GM23248 (cell line): ENCODE data around the gene ST8SIA6. TPM values are rescaled to one million over a fixed set of nuclear protein-coding genes. Genes with fewer than 3 reads are reported as not detected.

Experiments used
- DNase-seq: peaks from one replicate; pipeline ENCODE4 v3.0.0-alpha.2; 2015
- H2AFZ ChIP-seq: fragments of 200-600 bp; sonication (generic); 2 replicates; pipeline ENCODE4 v1.6.1; 2016; ENCODE audit warnings: antibody characterized with exemption
- H3F3A ChIP-seq: fragments of 200-600 bp; sonication (generic); 2 replicates; pipeline ENCODE4 v1.6.1; 2016; ENCODE audit warnings: mild to moderate bottlenecking, antibody characterized with exemption, mixed run types; ENCODE audit not compliant: insufficient read depth
- H3K27ac ChIP-seq: fragments of 200-600 bp; sonication (generic); 2 replicates; pipeline ENCODE4 v1.5.1; 2016; ENCODE audit warnings: mild to moderate bottlenecking
- H3K27me3 ChIP-seq: fragments of 200-600 bp; sonication (generic); replicated peaks from 2 replicates; pipeline ENCODE4 v1.6.1; 2016; ENCODE audit warnings: mild to moderate bottlenecking; ENCODE audit not compliant: insufficient read depth
- H3K36me3 ChIP-seq: fragments of 200-600 bp; sonication (generic); 2 replicates; pipeline ENCODE4 v1.6.1; 2016; ENCODE audit warnings: low read depth, mild to moderate bottlenecking
- H3K4me1 ChIP-seq: fragments of 200-600 bp; sonication (generic); 2 replicates; pipeline ENCODE4 v1.6.1; 2016; ENCODE audit warnings: mild to moderate bottlenecking; ENCODE audit not compliant: insufficient read depth
- H3K4me2 ChIP-seq: fragments of 200-600 bp; sonication (generic); one replicate; pipeline ENCODE4 v1.6.1; 2016; ENCODE audit warnings: mild to moderate bottlenecking; ENCODE audit not compliant: unreplicated experiment
- H3K4me3 ChIP-seq: fragments of 200-600 bp; sonication (generic); 2 replicates; pipeline ENCODE4 v1.5.1; 2016; ENCODE audit warnings: mild to moderate bottlenecking
- H3K79me2 ChIP-seq: fragments of 200-600 bp; sonication (generic); 2 replicates; pipeline ENCODE4 v1.6.1; 2016; ENCODE audit warnings: mild to moderate bottlenecking; ENCODE audit not compliant: insufficient read depth
- H3K9ac ChIP-seq: fragments of 200-600 bp; sonication (generic); 2 replicates; pipeline ENCODE4 v1.6.1; 2016; ENCODE audit warnings: mild to moderate bottlenecking
- H3K9me2 ChIP-seq: fragments of 200-600 bp; sonication (generic); 2 replicates; pipeline ENCODE4 v1.6.1; 2016; ENCODE audit warnings: mixed run types, mild to moderate bottlenecking, moderate library complexity; ENCODE audit not compliant: insufficient read depth
- H3K9me3 ChIP-seq: fragments of 200-600 bp; sonication (generic); one replicate; pipeline ENCODE4 v1.6.1; 2017; ENCODE audit warnings: low read depth
- H4K20me1 ChIP-seq: fragments of 200-600 bp; sonication (generic); 2 replicates; pipeline ENCODE4 v1.6.0; 2016; ENCODE audit not compliant: insufficient read depth
- EZH2 ChIP-seq: fragments of 200-600 bp; sonication (generic); IDR thresholded peaks from 2 replicates; pipeline ENCODE4 v1.6.1; 2018; ENCODE audit warnings: antibody characterized with exemption, mild to moderate bottlenecking; ENCODE audit not compliant: insufficient read depth, poor library complexity, severe bottlenecking
- EZH2phosphoT487 ChIP-seq: fragments of 200-600 bp; sonication (generic); IDR thresholded peaks from 2 replicates; pipeline ENCODE4 v1.6.1; 2018; ENCODE audit warnings: antibody characterized with exemption, moderate library complexity, mild to moderate bottlenecking, low read depth; ENCODE audit not compliant: insufficient read depth
- WGBS, 2 experiments: methylation state at CpG; one replicate each; pipeline ENCODE4 v1.1.6; 2015 to 2017; ENCODE audit warnings: low lambda C conversion rate in 2 of 2, low coverage in 1 of 2; ENCODE audit errors: missing lambda C conversion rate in 2 of 2; 5-methylcytosine and 5-hydroxymethylcytosine counted together
- in situ Hi-C: fragments of 300-500 bp; cut with MboI; formaldehyde crosslinking; loops from 2 replicates; pipeline ENCODE4 v1.15.0; 2020
- polyA plus RNA-seq: library from polyadenylated mRNA; unstranded; fragments of >200 nt; fragmentation: Nextera tagmentation; extraction: Ambion mirVana; gene quantifications from 2 replicates; pipeline ENCODE4 v1.2.1, GENCODE V29; 2016
- total RNA-seq: library from RNA; depleted of rRNA; stranded (reverse); fragments of >200 nt; shearing (Covaris generic); gene quantifications from 2 replicates; pipeline ENCODE4 v1.2.3, GENCODE V29; 2014

The ST8SIA6 gene
- total and polyA plus RNA-seq, 2 experiments from 2014 or later = not detected

DNA sequence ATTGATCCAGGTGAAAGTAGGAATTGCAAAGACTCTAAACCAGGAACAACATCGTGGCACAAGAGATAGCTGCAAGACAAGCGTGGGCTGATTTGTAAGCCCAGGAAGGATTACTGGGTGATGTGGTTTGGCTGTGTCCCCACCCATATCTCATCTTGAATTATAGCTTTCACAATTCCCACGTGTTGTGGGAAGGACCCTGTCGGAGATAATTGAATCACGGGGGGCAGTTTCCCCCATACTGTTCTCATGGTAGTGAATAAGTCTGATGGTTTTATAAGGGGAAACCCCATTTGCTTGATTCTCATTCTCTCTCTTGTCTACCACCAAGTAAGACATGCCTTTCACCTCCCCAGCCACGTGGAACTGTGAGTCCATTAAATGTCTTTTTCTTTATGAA is 59.5 kb downstream of the ST8SIA6 start:
- H3K4me3 ChIP-seq = no peak overlapping the region
- 44% methylated on average over 6 of the region's 6 CpGs for WGBS, 2 experiments
- DNase-seq = no peak

DNA sequence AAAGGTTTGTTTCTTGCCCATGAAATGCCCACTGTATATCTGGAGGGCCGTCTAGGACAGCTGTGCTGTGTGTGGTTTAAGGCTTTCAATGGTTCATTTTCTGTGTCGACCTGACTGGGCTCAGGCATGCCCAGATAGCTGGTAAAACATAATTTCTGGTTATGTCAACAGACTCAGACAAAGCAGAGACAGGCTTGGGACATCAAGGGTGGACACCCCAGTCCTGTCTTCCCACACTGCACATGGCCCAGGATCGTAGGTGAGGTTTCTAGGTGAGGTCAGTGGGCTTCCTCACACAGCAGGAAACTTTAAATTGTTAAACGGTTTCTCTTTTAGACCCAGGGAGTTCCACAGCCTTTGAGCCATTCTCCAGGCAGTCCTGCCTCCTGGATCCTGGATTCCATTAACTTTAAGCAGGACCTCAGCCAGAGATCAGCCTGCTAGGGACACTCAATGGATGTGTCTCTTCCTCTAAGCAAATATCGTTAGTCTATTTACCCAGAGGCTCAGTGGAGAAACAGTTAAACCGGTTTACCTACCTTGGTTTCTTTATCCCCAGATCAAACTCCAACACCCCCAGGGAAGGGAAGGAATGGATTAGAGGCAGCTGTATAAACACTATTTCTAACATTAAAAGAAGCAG is 66.4 kb downstream of the ST8SIA6 start:
- H3K27me3 ChIP-seq = no peaks in the 10 kb centered on the region
- H3K4me1 ChIP-seq = no peaks in the 10 kb centered on the region
- DNase-seq = no peak
- H3K79me2 ChIP-seq = no peaks in the 10 kb centered on the region
- H2AFZ ChIP-seq = no peak overlapping the region
- no peaks in the 10 kb centered on the region for H3K9me2 ChIP-seq
- no peaks in the 10 kb centered on the region for H3F3A ChIP-seq
- no peak overlapping the region for H3K9ac ChIP-seq
- in situ Hi-C loops = no loop called here
- TF ChIP-seq EZH2 = no peak
- TF ChIP-seq EZH2phosphoT487 = no peak
- no peak overlapping the region for H3K4me3 ChIP-seq
- no peaks in the 10 kb centered on the region for H4K20me1 ChIP-seq
- no peak overlapping the region for H3K27ac ChIP-seq
- 42 to 45% methylated on average over 6 of the region's 6 CpGs for WGBS, 2 experiments
- H3K4me2 ChIP-seq = no peak overlapping the region
- H3K36me3 ChIP-seq = no peaks in the 10 kb centered on the region
- H3K9me3 ChIP-seq = no peaks in the 10 kb centered on the region

More for the DNA sequence above, 59.5 kb downstream of the ST8SIA6 start:
- no peak overlapping the region for H2AFZ ChIP-seq
- no peak overlapping the region for H3K4me2 ChIP-seq
- in situ Hi-C loops = no loop called here
- H3F3A ChIP-seq = no peaks in the 10 kb centered on the region
- H3K9ac ChIP-seq = no peak overlapping the region
- no peak overlapping the region for H3K27ac ChIP-seq
- TF ChIP-seq EZH2phosphoT487 (no peak), EZH2 (no peak)
- H3K9me3 ChIP-seq = no peaks in the 10 kb centered on the region
- no peaks in the 10 kb centered on the region for H3K36me3 ChIP-seq
- H3K79me2 ChIP-seq = no peaks in the 10 kb centered on the region
- H4K20me1 ChIP-seq = no peaks in the 10 kb centered on the region
- H3K9me2 ChIP-seq = no peaks in the 10 kb centered on the region
- H3K27me3 ChIP-seq = peaks cover 30% of the 10 kb centered on the region
- H3K4me1 ChIP-seq = no peaks in the 10 kb centered on the region

DNA sequence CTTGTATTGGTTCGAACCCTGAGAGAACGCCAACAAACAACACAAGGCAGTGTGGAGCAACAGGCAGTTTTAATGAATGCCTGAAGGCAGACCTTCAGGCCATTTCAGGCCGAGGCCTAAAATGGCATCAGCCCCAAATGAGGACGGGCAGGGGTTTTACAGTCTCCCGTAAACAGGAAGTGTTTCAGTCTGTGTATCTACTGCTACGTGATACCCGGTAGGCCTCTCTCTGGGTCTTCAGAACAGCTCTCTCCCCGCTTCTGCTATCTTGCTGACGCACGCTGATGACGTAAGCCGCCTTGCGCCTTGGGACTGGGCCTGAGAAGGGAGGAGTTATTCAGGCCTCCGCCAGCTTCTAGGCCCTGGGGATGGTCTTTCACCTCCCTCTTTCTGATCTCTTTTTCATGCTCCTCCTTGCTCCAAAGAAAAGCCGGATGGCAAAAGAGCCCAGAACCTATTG is 67.7 kb downstream of the ST8SIA6 start:
- Histone ChIP-seq H4K20me1 (no peaks in the 10 kb centered on the region), H3K4me2 (no peak overlapping the region), H3K4me1 (no peaks in the 10 kb centered on the region), H3K9ac (no peak overlapping the region), H3K27ac (no peak overlapping the region), H3K27me3 (no peaks in the 10 kb centered on the region), H3K9me3 (no peaks in the 10 kb centered on the region), H2AFZ (no peak overlapping the region), H3F3A (no peaks in the 10 kb centered on the region), H3K36me3 (no peaks in the 10 kb centered on the region), H3K4me3 (no peak overlapping the region), H3K9me2 (no peaks in the 10 kb centered on the region), H3K79me2 (no peaks in the 10 kb centered on the region)
- in situ Hi-C loops = no loop called here
- DNase-seq = no peak
- TF ChIP-seq EZH2phosphoT487 = no peak
- TF ChIP-seq EZH2 = no peak
- 92 to 95% methylated on average over 12 to 15 of the region's 15 CpGs for WGBS, 2 experiments

DNA sequence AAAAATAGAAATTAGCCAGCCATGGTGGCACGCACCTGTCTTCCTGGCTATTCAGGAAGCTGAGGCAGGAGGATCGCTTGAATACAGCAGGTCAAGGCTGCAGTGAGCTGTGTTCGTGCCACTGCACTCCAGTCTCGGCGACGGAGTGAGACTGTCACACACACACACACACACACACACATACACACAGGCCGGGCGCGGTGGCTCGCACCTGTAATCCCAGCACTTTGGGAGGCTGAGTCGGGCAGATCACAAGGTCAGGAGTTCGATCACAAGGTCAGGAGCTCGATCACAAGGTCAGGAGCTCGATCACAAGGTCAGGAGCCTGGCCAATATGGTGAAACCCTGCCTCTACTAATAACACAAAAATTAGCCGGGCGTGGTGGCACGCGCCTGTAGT is 68.4 kb downstream of the ST8SIA6 start:
- no peaks in the 10 kb centered on the region for H3K36me3 ChIP-seq
- no peak overlapping the region for H3K9ac ChIP-seq
- H3K9me3 ChIP-seq = no peaks in the 10 kb centered on the region
- H3K4me2 ChIP-seq = no peak overlapping the region
- no peaks in the 10 kb centered on the region for H4K20me1 ChIP-seq
- no peak overlapping the region for H3K27ac ChIP-seq
- H3K9me2 ChIP-seq = no peaks in the 10 kb centered on the region
- 91 to 93% methylated on average over 17 to 18 of the region's 18 CpGs for WGBS, 2 experiments
- no peaks in the 10 kb centered on the region for H3K27me3 ChIP-seq
- H3K4me3 ChIP-seq = no peak overlapping the region
- no peaks in the 10 kb centered on the region for H3K4me1 ChIP-seq
- in situ Hi-C loops = no loop called here
- H3K79me2 ChIP-seq = no peaks in the 10 kb centered on the region
- TF ChIP-seq EZH2phosphoT487 (no peak), EZH2 (no peak)
- no peak overlapping the region for H2AFZ ChIP-seq
- no peak for DNase-seq
- H3F3A ChIP-seq = no peaks in the 10 kb centered on the region

DNA sequence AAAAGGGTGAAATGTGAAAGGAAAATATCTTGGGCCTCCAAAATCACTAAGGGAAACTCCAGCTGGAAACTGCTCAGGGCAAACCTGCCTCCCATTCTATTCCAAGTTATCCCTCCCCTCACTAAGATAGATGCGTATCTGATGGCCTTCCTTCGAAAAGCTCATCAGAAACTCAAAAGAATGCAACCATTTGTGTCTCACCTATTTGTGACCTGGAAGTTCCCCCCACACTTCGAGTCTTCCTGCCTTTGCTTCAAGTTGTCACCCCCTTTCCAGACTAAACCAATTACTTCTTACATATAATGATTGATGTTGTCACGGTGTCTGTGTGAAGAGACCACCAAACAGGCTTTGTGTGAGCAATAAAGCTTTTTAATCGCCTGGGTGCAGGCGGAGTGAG is 69.3 kb downstream of the ST8SIA6 start:
- no peaks in the 10 kb centered on the region for H3K27me3 ChIP-seq
- no peak overlapping the region for H3K4me3 ChIP-seq
- no peaks in the 10 kb centered on the region for H4K20me1 ChIP-seq
- in situ Hi-C loops = no loop called here
- no peak overlapping the region for H3K9ac ChIP-seq
- 64 to 79% methylated on average over 6 of the region's 6 CpGs for WGBS, 2 experiments
- H3K9me3 ChIP-seq = no peaks in the 10 kb centered on the region
- no peaks in the 10 kb centered on the region for H3K9me2 ChIP-seq
- no peak overlapping the region for H2AFZ ChIP-seq
- H3K27ac ChIP-seq = no peak overlapping the region
- H3K4me2 ChIP-seq = no peak overlapping the region
- DNase-seq = no peak
- H3K4me1 ChIP-seq = no peaks in the 10 kb centered on the region
- H3K79me2 ChIP-seq = no peaks in the 10 kb centered on the region
- H3K36me3 ChIP-seq = no peaks in the 10 kb centered on the region
- H3F3A ChIP-seq = no peaks in the 10 kb centered on the region
- no peak for TF ChIP-seq EZH2phosphoT487
- TF ChIP-seq EZH2 = no peak
